Fibroblast of lung (primary cell): ENCODE data around the gene LBR. TPM values are rescaled to one million over a fixed set of nuclear protein-coding genes. Genes with fewer than 3 reads are reported as not detected.

Source experiments
- DNase-seq, 2 donors: peaks; one replicate each; pipeline versions ENCODE4 v3.0.0 to v3.0.0-alpha.2; 2010; ENCODE audit warnings: low read depth in 2 of 2
- H2AFZ ChIP-seq: 2 replicates; pipeline ENCODE4 v1.5.1; 2012; ENCODE audit warnings: low read length, control low read depth, inconsistent platforms
- H3K27ac ChIP-seq: 2 replicates; pipeline ENCODE4 v1.5.1; 2011; ENCODE audit warnings: low read length, control low read depth; ENCODE audit not compliant: insufficient read depth
- H3K27me3 ChIP-seq: 2 replicates; pipeline ENCODE4 v1.5.1; 2011; ENCODE audit warnings: mild to moderate bottlenecking, low read length; ENCODE audit not compliant: control insufficient read depth, insufficient read depth
- H3K36me3 ChIP-seq: 2 replicates; pipeline ENCODE4 v1.5.1; 2011; ENCODE audit warnings: low read length; ENCODE audit not compliant: control insufficient read depth, insufficient read depth
- H3K4me1 ChIP-seq: 2 replicates; pipeline ENCODE4 v1.5.1; 2011; ENCODE audit warnings: low read length; ENCODE audit not compliant: control insufficient read depth, insufficient read depth; ENCODE audit errors: extremely low read depth
- H3K4me2 ChIP-seq: 2 replicates; pipeline ENCODE4 v1.5.1; 2011; ENCODE audit warnings: low read length, control low read depth; ENCODE audit not compliant: insufficient read depth; ENCODE audit errors: extremely low read depth
- H3K4me3 ChIP-seq, 4 experiments: fragments of 200-600 bp in 1 of 4; sonication (generic) in 1 of 4; replicated peaks in 1 of 4; 2 replicates each; pipeline ENCODE4 v1.5.1; 2011 to 2016; ENCODE audit warnings: low read length in 4 of 4, low read depth in 3 of 4, mild to moderate bottlenecking in 3 of 4, control low read depth in 2 of 4, inconsistent platforms in 1 of 4, mixed read lengths in 1 of 4; ENCODE audit not compliant: insufficient read depth in 1 of 4; ENCODE audit errors: control extremely low read depth in 1 of 4
- H3K79me2 ChIP-seq: 2 replicates; pipeline ENCODE4 v1.5.1; 2012; ENCODE audit warnings: mild to moderate bottlenecking, low read length, inconsistent platforms; ENCODE audit not compliant: control insufficient read depth, insufficient read depth
- H3K9ac ChIP-seq: 2 replicates; pipeline ENCODE4 v1.5.1; 2011; ENCODE audit warnings: mild to moderate bottlenecking, low read length, control low read depth; ENCODE audit not compliant: insufficient read depth
- H3K9me3 ChIP-seq: 2 replicates; pipeline ENCODE4 v1.5.1; 2012; ENCODE audit warnings: low read depth, low read length; ENCODE audit not compliant: control insufficient read depth, insufficient read depth
- H4K20me1 ChIP-seq: 2 replicates; pipeline ENCODE4 v1.5.1; 2011; ENCODE audit warnings: low read length; ENCODE audit not compliant: control insufficient read depth, insufficient read depth; ENCODE audit errors: extremely low read depth
- EZH2 ChIP-seq: IDR thresholded peaks from 2 replicates; pipeline ENCODE4 v1.5.1; 2012; ENCODE audit warnings: low read length, control low read depth, mild to moderate bottlenecking; ENCODE audit errors: missing control alignments
- polyA plus RNA-seq, 2 donors: library from polyadenylated mRNA; depleted of rRNA in 1 of 2; stranded (reverse) in 1 of 2; unstranded in 1 of 2; fragments of >200 nt; gene quantifications; 2 replicates each; pipeline ENCODE4 v1.2.1, GENCODE V29; 2011 to 2012; ENCODE audit warnings: missing spikeins in 1 of 2
- total RNA-seq: library from RNA; depleted of rRNA; stranded (reverse); fragments of >200 nt; gene quantifications from 2 replicates; pipeline ENCODE4 v1.2.1, GENCODE V29; 2014
- TF ChIP-seq, protein P1 (sequence below), 2 donors: IDR thresholded peaks in 1 of 2; conservative IDR thresholded peaks in 1 of 2; 1 replicate in 1 of 2; 2 replicates in 1 of 2; pipeline ENCODE4 v1.5.1; 2011 to 2012; ENCODE audit warnings: low read length in 2 of 2, control low read depth in 1 of 2, inconsistent platforms in 1 of 2, low read depth in 1 of 2, mild to moderate bottlenecking in 1 of 2

Gene LBR
- total and polyA plus RNA-seq, 2 donors (not counting 1 experiment from before 2014, with no cell fraction given), result 33.9 to 34.1 TPM

DNA sequence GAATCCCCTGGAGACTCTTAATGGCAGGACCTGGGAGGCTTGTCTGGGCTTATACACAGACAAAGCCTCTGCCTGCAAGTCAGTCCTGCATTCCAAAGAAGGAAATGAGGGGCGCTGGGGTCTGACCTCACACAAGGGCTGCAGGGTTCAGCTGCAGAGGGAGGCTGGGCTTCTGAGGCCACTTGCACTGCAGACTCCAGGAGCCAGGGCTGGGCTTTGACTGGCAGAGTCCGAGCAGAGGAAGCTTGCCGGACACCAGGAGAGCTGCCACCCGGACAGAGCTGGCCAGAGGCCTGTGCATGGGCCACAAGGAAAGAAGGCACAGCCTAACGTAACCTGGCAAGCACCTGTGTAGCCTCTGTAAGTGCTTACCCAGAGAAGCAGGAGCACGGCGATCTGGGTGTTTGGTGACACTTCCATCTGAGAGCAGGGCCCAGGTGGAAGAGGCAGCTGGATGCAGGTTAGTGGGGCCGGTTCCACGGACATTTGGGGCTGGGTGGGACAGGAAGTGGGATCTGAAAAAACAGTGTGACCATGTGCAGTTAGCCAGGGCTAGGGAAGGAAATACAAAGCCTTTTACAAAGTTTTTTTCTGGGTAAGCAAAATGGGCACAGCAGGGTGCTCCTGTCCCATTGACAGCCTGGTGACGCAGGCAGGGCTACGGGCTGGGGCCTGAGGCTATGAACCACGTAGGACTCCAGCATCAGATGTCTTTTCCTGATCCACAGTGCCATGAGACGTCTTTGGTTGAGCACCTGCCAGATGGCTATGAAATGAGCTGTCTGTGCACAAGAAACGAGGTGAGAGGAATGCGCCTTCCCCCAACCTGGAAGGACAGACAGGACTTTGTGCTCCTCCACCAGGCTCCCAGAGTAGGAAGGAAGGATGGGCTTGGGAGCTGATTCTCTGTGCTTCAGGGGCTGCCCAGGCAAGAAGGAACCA is 37.3 kb upstream of the LBR start:
- Histone ChIP-seq H3K79me2 (no peaks in the 10 kb centered on the region), H4K20me1 (no peaks in the 10 kb centered on the region), H3K9ac (no peak overlapping the region), H3K27me3 (no peaks in the 10 kb centered on the region), H3K9me3 (no peaks in the 10 kb centered on the region), H3K4me1 (peaks cover 10% of the 10 kb centered on the region), H3K36me3 (no peaks in the 10 kb centered on the region), H3K4me2 (no peak overlapping the region), H2AFZ (no peak overlapping the region), H3K4me3 (no peak overlapping the region), H3K27ac (no peak overlapping the region)
- DNase-seq, result no peak
- TF ChIP-seq, protein P1, sequence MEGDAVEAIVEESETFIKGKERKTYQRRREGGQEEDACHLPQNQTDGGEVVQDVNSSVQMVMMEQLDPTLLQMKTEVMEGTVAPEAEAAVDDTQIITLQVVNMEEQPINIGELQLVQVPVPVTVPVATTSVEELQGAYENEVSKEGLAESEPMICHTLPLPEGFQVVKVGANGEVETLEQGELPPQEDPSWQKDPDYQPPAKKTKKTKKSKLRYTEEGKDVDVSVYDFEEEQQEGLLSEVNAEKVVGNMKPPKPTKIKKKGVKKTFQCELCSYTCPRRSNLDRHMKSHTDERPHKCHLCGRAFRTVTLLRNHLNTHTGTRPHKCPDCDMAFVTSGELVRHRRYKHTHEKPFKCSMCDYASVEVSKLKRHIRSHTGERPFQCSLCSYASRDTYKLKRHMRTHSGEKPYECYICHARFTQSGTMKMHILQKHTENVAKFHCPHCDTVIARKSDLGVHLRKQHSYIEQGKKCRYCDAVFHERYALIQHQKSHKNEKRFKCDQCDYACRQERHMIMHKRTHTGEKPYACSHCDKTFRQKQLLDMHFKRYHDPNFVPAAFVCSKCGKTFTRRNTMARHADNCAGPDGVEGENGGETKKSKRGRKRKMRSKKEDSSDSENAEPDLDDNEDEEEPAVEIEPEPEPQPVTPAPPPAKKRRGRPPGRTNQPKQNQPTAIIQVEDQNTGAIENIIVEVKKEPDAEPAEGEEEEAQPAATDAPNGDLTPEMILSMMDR (conservative IDR thresholded peaks at IDR 0.05 in 1 of 2, IDR thresholded peaks at IDR 0.05 in 1 of 2; ENCODE audit: low read depth in 1 of 2, low read length in 2 of 2), result no peak
- no peak for TF ChIP-seq EZH2

DNA sequence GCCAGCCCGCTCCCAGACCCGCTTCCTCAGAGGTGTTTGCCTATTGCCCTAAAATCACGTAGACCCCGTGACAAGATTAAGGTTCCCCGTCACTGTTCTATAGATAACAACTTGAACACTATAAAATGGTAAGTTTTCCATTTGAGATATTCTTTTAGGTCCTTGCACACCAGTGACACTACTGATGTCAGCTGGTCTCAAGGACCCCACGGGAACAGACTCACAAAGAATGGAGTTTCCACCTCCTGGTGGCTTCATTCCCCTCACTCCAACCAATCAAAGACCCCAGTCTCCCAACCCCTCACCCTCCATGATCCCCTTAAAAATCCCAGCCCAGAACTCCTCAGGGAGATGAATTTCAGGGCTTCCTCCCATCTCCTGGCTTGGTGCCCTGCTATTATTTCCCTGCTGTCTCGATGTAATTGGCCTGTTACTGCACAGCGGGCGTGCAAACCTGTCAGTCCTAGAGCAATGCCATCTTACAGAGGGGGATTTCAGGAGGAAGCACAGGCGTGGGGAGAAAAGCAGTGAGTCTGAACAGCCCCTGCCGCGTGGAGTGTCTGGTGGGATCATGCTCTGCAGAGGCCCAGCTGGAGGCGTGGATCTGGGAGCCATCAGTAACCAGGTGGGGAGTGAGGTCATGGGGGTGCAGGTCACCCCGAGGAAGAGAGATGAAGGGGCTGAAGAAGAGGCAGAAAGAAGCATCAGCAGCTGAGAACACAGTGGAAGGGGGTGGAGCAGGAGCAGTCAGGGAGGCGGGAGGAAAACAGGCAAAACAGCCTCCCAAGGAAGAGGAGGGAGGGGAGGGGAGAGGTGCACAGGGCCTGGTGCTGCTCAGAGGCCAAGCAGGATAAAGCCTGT is 35.1 kb upstream of the LBR start:
- H3K9me3 ChIP-seq, result no peaks in the 10 kb centered on the region
- no peak overlapping the region for H2AFZ ChIP-seq
- no peak overlapping the region for H3K4me2 ChIP-seq
- no peak overlapping the region for H3K27ac ChIP-seq
- no peak overlapping the region for H3K9ac ChIP-seq
- H3K36me3 ChIP-seq, result no peaks in the 10 kb centered on the region
- H3K4me1 ChIP-seq, result peaks cover 18% of the 10 kb centered on the region
- TF ChIP-seq EZH2, result no peak
- TF ChIP-seq, protein P1 (conservative IDR thresholded peaks at IDR 0.05 in 1 of 2, IDR thresholded peaks at IDR 0.05 in 1 of 2; ENCODE audit: low read depth in 1 of 2, low read length in 2 of 2), result no peak
- DNase-seq, result no peak
- H3K4me3 ChIP-seq, result no peak overlapping the region
- H4K20me1 ChIP-seq, result no peaks in the 10 kb centered on the region
- no peaks in the 10 kb centered on the region for H3K79me2 ChIP-seq
- H3K27me3 ChIP-seq, result no peaks in the 10 kb centered on the region

DNA sequence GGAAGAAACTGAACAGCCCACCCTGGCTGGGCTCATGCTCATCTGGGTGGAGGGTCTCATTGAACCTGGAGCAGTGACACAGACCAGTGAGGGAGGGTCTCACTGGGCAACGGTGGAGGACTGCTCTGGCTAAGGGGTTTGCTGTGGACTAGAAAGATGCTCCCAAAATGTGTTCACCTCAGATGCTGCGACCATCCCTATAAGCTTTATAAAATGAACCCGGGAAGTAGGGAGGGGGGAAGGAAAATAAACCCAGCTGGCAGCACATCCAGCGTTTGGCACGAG is 34.5 kb upstream of the LBR start:
- H3K36me3 ChIP-seq, result no peaks in the 10 kb centered on the region
- H2AFZ ChIP-seq, result no peak overlapping the region
- no peaks in the 10 kb centered on the region for H3K9me3 ChIP-seq
- H3K4me2 ChIP-seq, result no peak overlapping the region
- no peaks in the 10 kb centered on the region for H3K79me2 ChIP-seq
- TF ChIP-seq EZH2, result no peak
- TF ChIP-seq, protein P1 (conservative IDR thresholded peaks at IDR 0.05 in 1 of 2, IDR thresholded peaks at IDR 0.05 in 1 of 2; ENCODE audit: low read depth in 1 of 2, low read length in 2 of 2), result no peak
- H4K20me1 ChIP-seq, result no peaks in the 10 kb centered on the region
- H3K4me3 ChIP-seq, result no peak overlapping the region
- H3K9ac ChIP-seq, result no peak overlapping the region
- no peaks in the 10 kb centered on the region for H3K27me3 ChIP-seq
- DNase-seq, result no peak
- H3K27ac ChIP-seq, result no peak overlapping the region
- peaks cover 14% of the 10 kb centered on the region for H3K4me1 ChIP-seq
